ENCODE data around the gene DHX32.
"Not testable (repeated sequence)": the region's sequence is repeated elsewhere in the genome, so short reads cannot be mapped to it uniquely, and the experiment has no call there.

The DHX32 gene

DNA sequence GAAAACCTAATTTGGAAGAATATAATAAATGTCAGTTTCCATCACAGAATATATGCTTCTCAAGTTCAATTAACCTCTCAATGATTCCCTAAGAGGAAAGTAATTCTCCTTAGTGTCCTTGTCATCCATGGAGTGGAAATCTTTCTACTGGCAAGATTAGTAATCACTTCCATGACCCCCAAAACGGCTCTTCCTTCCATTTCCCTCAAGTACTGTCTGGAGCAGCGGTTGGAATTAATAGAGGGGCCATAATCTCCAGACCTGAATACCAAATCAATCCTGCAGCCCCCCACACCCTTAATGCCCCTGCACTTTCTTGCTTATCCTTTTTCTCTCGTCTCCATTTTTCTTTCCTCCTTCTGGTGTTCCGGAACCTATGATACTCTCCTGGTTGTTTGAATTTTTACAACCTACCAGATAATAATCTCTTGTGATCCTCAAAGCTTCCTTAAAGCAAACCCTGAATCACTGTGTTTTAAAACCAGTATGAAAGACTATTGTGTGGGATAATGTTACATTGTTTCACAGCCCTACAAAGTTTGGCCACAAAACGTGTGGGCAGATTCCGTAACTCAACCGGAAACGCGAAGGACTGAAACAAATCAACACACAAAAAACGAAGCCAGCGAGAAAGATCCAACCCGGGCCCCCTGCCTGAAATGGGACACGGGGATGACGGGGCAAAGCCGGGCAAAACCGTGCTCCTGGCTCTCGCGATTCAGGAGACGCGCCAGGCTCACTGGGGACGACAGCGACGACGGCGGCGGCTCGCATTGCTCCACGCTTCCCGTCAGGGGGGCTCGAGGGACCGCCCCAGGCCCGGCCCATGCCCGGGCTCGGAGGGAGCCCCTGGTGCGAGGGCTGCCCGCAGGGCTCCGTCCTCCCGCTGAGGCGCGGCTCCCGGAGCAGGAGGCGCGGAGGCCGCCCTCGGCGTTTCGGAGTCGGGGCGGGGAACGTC is 14.3 kb upstream of the DHX32 start:
- DNase-seq (ENCODE audit: low read depth) = not testable (repeated sequence)

GRCh38 chr10:125894176-125894575 is 13.1 kb upstream of the DHX32 start:
- DNase-seq (ENCODE audit: low read depth) = not testable (repeated sequence)

- DNase-seq (ENCODE audit: low read depth) = not testable (repeated sequence)
Measured at GRCh38 chr10:125892402-125892801, 11.3 kb upstream of the DHX32 start.

- not testable (repeated sequence) for DNase-seq (ENCODE audit: low read depth)
Measured at GRCh38 chr10:125889441-125889840, 8.3 kb upstream of the DHX32 start.

DNA sequence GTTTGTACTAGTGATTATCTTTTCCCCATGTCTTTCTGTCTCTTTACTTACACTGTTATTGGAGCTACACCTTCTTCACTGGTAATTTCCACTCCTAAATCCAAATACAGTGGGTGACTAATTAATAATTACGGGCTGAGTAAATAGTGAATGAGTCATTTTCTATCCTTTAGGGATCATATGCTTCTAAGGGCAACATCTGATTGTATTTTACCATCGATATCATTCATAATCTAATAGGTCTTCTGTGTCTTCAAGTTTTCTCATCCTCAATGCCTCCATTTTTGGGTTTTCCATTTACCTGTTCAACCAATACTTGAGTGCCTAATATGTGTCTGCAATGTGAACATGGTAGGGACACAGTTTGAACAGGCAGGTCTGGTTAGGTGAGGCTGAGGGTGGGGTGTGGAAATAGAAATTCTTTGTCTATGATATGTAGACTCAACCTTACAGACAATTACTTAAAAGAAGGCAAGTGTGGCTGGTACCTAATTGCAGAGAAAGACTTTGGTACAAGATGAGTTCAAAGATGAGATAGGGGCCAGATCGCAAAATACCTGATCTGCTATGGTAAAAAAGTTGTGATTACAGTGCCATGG is 5.9 kb upstream of the DHX32 start:
- DNase-seq (ENCODE audit: low read depth) = no peak

DNA sequence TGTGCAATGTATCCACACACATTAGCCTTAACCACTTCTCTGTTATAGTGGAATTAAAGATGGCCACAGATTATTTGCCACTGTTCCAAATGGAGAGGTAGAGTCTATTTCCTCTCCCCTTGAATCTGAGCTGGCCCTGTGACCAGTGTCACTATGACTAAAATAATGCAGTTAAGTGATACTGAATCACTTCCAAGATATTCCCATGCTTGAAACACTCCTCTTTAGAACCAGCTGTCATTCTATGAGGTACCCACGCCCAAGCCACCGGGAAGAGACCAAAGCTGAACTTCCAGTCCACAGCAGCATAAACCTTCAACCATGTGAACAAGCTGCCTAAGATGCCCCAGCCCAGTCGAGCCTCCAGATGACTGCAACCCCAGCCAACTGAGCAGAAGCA is 2.1 kb upstream of the DHX32 start:
- no peak for DNase-seq (ENCODE audit: low read depth)

DNA sequence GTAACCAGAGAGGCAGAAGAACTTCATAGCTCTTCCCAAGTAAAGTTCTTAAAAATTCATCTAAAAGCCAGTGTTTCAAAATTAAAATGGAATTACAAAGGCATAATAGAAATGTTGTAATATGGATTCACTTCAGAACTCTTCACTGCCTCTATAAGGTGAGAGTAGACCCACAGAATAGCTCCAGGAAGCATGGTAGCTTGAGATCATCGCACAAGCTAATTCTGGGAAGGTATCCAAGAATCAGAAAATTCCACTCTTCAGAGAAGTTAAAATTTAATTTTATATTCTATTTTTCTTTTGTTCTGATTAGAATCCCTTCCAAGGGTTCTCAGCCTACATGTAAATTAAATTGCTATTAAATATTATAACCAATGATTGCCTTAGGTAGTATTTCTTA is 1.5 kb upstream of the DHX32 start:
- no peak for DNase-seq (ENCODE audit: low read depth)

DNA sequence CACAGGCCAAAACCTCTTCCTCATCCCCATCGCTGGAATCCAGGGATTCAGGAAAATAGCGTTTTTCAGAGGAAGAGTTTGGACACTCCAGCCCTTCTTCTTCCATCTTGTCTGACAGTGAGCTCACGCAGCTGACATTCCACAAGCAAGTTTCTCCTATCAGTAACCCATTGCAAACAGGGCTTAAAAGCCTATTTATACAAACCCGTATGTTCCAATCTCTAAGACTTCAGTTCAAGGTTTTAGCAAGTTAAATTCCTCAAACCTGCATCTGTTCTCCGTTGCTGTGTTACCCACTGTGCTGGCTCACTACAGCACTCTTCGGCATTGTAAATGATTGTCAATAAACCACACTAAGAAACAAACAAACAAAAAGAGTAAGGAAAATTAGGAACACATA is 373 bp downstream of the DHX32 start:
- DNase-seq (ENCODE audit: low read depth) = no peak

DNA sequence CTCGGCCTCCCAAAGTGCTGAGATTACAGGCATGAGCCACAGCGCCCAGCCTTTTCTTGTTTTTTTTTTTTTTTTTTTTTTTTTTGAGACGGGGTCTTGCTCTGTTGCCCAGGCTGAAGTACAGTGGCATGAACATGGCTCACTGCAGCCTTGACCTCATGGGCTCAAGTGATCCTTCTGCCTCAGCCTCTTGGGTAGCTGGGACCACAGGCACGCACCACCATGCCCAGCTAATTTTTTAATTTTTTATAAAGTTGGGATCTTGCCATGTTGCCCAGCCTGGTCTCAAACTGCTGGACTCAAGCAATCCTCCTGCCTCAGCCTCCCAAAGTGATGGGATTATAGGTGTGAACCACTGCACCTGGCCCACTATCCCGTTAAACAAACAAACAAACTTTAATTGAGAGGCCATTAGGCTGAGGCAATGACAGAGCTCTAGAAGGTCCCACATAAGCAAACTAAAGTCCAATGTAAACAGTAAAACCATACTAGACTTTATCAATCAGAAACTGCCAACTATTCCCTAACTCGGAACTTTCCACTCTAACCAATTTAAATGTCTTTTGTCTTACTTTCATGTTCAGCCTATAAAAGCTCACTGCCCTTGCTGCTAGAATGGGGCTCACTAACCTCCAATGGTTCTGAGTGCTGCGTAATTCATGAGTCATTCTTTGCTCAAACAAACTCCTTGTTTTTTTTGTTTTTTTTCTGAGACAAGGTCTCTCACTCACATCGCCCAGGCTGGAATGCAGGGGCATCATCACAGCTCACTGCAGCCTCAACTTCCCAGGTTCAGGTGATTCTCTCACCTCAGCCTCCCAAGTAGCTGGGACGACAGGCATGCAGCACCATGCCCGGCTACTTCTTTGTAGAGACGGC is 1.9 kb downstream of the DHX32 start:
- DNase-seq (ENCODE audit: low read depth) = peak; percentile 75

- DNase-seq (ENCODE audit: low read depth) = no peak
Measured at GRCh38 chr10:125871338-125871737, 9.8 kb downstream of the DHX32 start.

DNA sequence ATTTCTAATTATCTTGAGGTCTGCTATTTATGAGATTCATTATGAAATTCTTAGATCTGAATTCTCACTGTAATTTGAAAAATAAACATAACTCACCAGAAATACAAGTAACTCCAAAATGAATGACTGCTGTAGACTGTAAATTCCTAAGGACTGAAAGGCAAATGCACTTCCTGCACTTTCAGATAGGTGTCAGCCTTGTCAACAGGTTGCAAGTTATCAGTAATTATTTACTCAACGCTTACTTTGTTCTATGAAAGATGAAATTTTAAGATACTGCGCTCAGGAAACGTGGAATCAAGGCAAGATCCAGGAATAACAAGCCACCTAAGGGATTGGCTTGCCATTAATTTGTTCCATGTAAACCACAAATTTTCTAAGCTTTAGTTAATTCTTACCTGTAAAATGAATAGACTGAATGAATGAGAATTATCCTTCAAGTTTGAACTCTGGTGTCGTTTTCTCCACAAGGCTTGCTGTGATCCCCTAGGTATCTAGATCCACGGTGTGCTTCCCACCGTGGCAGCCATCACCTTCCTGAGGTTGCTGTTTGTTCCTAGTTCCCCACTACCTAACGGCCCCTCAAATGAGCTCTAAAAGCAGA is 12.6 kb downstream of the DHX32 start:
- peak; percentile 27 for DNase-seq (ENCODE audit: low read depth)

DNA sequence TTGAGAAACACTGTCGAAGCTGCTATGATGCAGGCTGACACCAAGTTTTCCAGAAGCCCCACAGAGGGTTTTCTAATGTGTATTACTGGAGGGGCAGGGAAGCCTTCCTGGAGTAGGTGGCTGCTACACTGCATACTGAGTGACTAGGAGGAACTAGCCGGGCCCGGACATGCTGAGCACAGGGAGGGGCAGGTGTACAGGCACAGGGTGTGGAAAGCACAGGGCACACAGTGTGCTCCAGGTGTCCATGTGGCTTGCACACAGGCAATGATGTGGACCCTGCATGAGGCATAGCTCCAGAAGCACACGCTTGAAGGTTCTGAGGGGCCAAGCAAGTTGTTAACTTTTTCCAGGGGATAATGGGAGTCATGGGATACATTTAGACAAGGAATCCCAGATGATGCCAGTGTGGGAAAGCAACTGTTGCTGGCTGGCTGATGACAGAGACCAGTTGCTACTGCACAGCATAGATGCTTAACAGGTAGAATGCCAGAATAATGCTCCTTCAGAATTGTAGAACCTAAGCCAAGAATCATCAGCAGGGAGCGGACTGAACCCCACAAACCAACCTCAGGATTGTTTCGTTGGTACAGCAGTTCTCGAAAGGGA is 14.6 kb downstream of the DHX32 start:
- DNase-seq (ENCODE audit: low read depth) = no peak

- no peak for DNase-seq (ENCODE audit: low read depth)
Measured at GRCh38 chr10:125865120-125865519, 16.0 kb downstream of the DHX32 start.

DNA sequence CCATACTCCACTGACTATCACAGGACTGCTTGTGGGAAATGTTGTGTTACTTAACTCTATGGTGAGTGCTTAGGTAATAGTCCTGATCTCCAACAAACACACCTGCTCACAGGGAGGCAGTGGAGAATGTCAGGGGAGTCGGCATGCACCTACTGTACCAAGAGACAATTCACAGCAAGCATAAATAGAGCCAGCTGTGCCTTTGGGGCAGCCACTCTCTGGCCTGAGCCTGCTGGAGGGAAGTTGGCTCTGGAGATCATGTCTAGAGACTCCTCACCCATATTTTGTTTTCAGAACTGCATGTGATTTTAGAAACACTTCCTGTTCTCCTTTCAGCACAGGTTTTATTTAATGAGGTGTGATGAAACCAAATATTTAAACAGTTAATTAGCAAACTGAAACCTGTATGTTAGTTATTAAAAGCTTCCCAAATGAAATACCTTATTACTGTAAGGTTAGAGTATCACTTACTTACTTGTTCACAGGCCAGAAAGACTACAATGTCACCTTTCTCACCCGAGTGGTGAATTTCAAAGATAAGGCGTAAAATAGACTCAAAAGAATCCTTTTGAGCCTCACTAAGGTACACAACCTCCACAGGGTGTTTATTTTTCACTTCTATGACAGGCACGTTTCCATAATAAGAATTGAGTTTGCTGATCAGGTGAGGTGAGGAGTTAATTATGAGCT is 21.8 kb downstream of the DHX32 start:
- DNase-seq (ENCODE audit: low read depth) = no peak

- DNase-seq (ENCODE audit: low read depth) = no peak
Measured at GRCh38 chr10:125857185-125857760, 23.8 kb downstream of the DHX32 start.

- no peak for DNase-seq (ENCODE audit: low read depth)
Measured at GRCh38 chr10:125852487-125852886, 28.6 kb downstream of the DHX32 start.

- DNase-seq (ENCODE audit: low read depth) = no peak
Measured at GRCh38 chr10:125850766-125851731, 30.0 kb downstream of the DHX32 start.

GRCh38 chr10:125849448-125849847 is 31.6 kb downstream of the DHX32 start:
- DNase-seq (ENCODE audit: low read depth) = no peak

DNA sequence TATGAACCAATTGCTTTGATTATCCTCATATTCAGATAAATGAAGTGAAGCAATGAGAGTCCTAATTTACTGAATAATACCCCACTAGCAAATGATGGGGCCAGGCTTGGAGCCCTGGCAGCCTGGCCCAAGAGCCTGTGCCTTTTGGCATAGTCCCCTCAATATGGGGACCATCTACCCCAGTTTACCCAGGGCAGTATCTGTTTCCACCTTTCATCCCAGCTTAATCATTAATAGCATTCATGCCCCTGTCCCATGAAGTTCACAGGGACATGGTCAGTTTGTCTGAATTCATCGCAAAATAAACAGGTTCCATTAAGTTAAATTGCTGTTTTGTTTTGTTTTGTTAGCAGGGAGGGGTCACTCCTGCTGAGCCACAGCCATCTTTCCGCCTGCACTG is 32.2 kb downstream of the DHX32 start:
- no peak for DNase-seq (ENCODE audit: low read depth)

Measured in non-pigmented ciliary epithelial cell (primary cell).